GM21529 (cell line): ENCODE data around the gene CBR3.
"Not testable (repeated sequence)": the region's sequence is repeated elsewhere in the genome, so short reads cannot be mapped to it uniquely, and the experiment has no call there.

Experiments
- ATAC-seq: cut with Tn5 transposase; IDR thresholded peaks from one replicate; pipeline ENCODE4 v1.9.1; 2021; ENCODE audit not compliant: unreplicated experiment

CBR3 gene

DNA sequence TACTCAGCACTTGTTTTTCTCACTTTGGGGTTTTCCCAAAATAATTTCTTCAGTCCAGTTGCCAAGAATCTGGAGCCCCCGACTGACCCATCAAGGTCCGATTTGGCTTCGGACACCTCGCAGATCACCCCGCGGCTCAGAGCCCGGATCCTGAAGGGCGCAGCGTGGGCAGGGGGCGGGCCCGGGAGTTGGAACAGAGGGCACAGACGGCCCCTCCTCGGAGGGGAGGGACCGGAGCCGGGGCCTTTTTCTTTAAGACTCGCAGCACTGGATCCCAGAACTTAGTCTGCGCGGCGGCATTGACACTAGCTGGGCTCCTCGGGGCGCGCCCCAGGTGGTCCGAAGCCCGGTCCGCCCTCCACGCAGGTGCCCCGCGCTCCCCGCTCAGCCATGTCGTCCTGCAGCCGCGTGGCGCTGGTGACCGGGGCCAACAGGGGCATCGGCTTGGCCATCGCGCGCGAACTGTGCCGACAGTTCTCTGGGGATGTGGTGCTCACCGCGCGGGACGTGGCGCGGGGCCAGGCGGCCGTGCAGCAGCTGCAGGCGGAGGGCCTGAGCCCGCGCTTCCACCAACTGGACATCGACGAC, at the start of gene CBR3:
CBR3 (plus strand) TSS at position 277 of the 588 bp plus-strand sequence; CDS start at position 391, 114 bp downstream.
- peak; percentile 11 for ATAC-seq

DNA sequence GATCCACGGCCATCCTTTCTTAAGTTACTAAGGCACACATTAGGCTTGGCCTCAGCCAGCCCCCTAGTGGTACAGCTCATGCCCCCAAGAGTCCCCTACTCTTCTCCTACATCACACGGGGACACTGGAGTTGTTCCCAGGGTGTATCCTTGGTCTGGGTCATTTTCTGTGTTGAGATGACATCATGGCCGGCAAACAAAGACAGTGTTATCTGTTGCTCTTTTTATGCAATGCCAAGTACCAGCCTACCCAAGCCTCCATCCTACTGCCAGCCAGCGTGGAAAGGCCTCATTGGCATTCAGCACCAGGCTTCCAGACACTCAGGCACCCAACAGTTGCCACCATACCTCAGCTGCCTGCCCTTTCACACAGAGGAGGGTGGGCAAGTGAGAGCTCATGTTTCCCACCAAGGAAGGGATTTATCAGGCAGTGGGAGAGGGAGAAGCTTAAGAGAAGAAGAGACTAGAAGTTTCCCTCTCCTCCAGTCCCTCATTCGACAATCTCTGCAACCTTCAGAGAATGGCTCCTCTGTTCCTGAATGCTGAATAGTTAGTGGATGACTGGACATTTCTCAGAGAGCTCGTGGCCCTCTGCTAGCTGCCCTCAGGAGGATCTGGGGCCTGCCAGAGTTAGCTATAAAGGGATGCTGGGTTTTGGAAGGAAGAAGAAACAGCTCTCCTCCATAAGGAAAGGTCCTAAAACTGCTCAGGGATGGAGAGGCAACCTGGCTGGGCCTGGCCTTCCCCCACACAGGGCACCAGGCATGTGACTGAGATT, 47.3 kb upstream of the CBR3 start:
- no peak for ATAC-seq

DNA sequence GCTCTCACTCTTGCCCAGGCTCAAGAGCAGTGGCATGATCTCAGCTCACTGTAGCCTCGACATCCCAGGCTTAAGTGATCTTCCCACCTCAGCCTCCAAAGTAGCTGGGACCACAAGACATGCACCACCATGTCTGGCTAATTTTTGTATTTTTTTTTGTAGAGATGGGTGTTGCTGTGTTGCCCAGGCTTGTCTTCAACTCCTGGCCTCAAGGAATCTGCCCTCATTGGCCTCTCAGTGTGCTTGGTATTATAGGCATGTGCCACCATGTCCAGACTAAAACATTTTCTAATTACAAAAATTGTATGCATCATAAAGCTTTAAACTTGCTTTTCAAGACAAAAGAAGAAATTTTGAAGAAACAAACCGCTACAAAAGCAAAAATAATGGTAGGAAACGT, 44.9 kb upstream of the CBR3 start:
- ATAC-seq = no peak

DNA sequence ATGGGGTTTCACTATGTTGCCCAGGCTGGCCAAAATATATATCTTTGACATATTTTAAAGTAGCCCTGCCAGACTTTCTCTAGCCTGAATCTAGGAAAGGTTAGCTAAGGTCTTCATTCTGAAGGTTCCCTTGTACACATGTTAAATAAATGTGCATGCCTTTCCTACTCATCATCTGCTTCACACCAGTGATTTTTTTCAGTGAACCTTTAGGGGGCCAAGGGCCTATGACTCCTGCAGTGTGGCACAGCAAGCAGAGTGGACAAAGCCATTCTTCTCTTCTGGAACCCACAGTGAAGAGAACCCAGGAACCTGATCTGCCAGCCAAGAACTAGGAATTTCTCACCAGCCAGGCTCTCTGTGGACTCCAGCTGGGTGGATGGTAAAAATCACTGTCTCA, 42.2 kb upstream of the CBR3 start:
- ATAC-seq = no peak

GRCh38 chr21:36093512-36093911, 41.4 kb upstream of the CBR3 start:
- no peak for ATAC-seq

- no peak for ATAC-seq
These were observed 38.2 kb upstream of the CBR3 start for GRCh38 chr21:36096398-36097290.

DNA sequence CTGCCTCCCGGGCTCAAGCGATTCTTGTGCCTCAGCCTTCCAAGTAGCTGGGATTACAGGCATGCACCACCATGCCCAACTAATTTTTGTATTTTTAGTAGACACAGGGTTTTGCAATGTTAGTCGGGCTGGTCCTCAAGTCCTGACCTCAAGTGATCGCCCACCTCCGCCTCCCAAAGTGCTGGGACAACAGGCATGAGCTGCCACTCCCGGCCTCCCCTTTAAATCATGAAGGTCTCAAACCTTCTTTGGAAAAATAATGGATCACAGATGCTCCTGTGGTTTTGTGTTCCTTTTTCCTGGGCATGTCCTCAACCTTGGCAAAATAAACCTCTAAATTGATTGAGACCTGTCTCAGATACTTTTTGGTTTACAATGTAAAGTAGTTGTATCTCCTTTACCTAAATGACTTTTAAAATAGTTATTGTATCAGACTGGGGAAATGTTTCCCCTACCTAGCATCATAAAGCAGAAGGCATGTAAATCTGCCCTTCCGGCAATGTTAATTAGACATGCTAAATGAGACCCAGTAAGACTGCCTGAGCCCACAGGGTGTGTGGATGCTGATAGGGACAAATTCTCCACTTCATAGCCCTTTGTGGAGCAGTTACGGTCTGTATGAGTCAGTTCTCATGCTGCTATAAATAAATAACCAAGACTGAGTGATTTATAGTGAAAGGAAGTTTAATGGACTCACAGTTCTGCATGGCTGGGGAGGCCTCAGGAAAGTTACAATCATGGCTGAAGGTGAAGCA, 37.3 kb upstream of the CBR3 start:
- ATAC-seq = peak; percentile 61

GRCh38 chr21:36098182-36098532, 36.7 kb upstream of the CBR3 start:
- no peak for ATAC-seq

DNA sequence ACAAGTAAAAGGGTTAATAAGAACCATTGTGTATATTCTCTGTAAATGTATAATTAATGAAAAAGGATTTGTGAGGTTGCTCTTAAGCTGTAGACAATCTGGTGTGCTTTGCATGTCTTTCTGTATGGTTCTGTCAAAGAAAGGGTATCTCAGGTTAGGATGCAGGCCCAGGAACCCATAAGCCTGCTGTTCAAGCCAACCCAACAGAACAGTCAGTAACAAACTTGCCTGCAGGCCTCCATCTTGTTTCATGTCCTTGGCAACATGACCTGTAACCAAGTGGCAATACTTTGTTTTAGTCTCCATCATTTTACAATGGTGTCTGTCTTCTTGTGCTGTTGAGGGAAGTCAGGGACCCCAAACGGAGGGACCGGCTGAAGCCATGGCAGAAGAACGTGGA, 35.9 kb upstream of the CBR3 start:
- no peak for ATAC-seq

- not testable (repeated sequence) for ATAC-seq
These were observed 35.1 kb upstream of the CBR3 start for GRCh38 chr21:36099695-36100211.

DNA sequence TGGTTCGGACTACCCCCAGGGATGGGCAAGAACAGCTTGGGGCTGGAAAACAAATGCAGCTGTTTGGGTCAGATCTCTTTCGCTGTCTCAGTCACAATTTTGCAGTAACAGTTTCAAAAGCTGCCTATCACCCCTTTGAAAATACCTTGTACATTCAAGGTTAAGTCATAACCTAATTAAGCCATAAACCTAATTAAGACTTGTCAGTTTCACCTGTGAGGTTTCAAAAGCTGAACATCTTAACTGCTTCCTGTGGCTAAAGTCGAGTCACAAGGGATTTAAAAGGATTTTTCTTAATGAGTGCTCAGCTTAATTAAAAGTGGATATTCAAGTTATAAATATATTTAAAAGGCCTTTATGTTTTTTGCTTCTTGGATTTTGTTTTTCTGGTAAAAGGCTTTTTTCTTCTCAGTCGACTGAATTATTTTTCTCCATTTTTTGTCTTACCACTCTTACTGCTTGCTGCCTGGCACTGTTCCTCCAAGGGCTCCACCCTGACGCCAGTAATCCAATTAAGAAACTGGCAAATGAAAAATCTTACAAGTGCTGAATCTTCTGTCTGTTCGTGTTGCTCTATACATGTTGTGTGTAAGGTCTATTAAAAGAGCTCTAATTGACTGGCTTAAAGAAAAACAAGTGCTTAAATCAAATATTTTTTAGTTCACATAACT, 33.8 kb upstream of the CBR3 start:
- ATAC-seq = no peak

DNA sequence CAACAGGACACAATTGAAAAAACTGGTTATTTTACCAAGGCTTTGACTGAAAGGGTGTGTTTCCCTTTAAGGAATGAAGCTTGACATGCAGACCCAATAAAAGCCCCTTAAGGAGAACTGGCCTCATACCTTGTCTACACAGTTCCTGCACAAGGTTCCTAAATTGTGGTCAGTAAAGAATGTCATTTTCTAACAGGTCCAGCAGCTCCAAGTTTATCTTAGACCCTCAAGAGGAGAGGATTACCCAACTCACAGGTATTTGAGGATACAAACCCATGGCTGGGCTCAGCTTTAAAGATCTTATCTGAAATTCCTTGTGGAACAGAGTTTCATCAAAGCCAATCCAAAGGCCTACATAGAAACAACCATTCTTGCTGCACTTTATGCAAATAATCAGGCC, 31.4 kb upstream of the CBR3 start:
- ATAC-seq = no peak

- no peak for ATAC-seq
These were observed 30.3 kb upstream of the CBR3 start for GRCh38 chr21:36104317-36105300.

DNA sequence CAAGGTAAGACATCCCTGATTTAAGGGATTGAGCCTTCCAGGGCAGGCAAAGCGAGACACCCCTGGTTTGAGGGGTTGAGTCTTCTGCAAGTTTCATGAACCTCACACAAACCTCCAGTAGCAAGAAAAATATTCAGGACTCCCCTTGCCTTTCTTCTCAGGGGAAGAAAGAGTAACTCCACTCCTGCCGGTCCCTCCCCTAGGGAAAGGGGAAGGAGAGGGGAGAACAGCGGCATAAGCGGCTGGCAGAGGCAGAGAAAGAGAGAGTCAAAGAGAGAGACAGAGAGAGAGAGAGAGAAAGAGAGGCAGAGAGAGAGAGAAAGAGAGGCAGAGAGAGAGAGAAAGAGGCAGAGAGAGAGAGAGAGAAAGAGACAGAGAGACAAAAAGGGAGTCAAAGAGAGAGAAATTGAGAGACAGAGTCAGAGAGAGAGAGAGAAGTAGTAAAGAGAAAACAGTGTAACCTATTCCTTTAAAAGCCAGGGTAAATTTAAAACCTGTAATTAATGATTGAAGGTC, 29.5 kb upstream of the CBR3 start:
- ATAC-seq = no peak

DNA sequence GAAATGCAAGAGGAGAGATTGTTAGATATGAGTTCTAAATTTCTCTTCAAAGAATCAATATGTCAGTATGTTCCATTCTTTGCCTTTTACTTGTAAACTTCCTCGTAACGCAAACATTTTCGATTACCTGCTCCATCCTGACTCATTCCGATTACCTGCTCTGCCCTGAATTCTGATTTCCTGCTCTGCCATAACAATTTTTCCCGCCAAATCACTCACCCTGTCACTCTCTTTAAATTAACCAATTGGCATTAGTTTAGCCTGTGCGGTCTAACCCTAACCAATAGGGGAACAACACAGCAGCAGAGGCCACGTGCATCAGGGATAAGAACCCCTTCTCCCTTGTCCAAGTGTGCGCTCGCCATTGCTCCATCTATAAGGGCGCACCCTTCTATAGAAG, 25.0 kb upstream of the CBR3 start:
- ATAC-seq = no peak

DNA sequence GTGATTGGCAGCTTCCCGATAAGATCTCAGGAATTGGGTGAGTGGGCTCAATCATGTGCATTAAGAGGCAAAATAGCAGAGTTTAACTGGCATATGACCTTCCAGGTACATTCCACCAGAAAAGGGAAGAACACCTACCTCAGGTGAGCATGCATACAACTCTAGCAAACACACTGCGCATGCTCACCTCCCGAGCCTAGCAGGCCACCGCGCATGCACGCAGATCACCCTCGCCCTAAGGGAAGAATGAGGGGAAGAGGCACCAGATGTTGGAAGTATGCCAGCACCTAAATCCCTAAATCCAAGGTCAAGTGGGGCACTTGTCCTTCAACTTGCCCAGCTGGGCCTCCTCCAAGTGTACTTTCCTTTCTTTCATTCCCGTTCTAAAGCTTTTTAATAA, 23.6 kb upstream of the CBR3 start:
- no peak for ATAC-seq

DNA sequence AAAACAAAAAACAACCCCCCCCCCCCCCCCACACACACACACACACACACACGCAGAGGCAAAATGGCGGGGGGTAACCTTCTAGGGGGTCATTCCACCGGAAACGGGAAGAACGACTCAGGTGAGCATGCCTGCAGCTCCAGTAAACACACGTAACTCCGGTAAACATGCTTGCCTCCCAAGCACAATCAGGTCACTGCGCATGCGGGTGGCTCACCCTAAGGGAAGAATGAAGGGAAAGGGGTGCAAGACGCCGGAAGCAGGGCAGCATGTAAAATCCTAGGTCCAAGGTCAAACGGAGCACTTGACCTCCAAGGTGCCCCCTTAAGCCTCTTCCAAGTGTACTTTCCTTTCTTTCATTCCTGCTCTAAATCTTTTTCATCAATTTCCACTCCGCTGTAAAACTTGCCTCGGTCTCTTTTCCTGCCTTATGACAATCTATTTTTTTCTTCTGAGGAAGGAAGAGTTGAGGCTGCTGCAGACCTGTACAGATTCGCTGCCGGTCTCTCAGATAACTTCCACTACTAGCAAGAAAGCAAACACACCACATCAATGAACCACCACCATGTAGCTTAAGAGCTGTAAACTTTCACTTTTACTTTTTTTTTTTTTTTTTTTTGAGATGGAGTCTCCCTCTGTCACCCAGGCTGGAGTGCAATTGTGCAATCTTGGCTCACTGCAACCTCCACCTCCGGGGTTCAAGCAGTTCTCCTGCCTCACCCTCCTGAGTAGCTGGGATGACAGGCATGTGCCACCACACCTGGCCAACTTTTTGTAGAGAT, 21.0 kb upstream of the CBR3 start:
- ATAC-seq = no peak

DNA sequence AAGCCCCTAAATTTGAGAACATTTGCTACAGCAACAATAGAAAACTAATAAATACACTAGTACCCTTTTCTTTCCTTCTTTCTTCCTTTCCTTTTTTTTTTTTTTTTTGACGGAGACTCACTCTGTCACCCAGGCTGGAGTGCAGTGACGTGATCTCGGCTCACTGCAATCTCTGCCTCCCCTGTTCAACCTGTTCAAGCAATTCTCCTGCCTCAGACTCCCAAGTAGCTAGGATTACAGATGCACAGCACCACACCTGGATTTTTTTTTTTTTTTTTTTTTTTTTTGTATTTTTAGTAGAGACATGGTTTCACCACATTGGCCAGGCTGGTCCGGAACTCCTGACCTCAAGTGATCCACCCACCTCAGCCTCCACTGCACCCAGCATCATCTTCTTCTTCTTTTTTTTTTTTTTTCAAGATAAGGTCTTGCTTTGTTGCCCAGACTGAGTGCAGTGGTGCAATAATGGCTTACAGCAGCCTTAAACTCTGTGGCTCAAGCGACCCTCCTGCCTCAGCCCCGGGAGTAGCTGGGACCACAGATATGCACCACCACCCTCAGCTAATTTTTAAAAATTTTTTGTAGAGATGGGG, 19.6 kb upstream of the CBR3 start:
- no peak for ATAC-seq
